ENCODE measurements around the gene FOXB1. TPM values are rescaled to one million over a fixed set of nuclear protein-coding genes. Genes with fewer than 3 reads are reported as not detected.

Gene FOXB1
- total RNA-seq, 1 donor from 2014 or later = 7.3 TPM

- Histone ChIP-seq H3K79me2 (ENCODE audit: low read depth) (no peaks in the 10 kb centered on the region), H3K36me3 (no peaks in the 10 kb centered on the region), H3K9ac (no peak overlapping the region), H3K9me3 (ENCODE audit: low read depth) (no peaks in the 10 kb centered on the region), H3K4me3 (no peak overlapping the region), H3K4me1 (no peaks in the 10 kb centered on the region), H2AFZ (replicated peaks) (no peak overlapping the region), H3F3A (ENCODE audit: low read depth) (no peaks in the 10 kb centered on the region), H3K27ac (no peak overlapping the region), H3K4me2 (no peak overlapping the region), H4K20me1 (ENCODE audit: low read depth) (no peaks in the 10 kb centered on the region), H3K27me3 (no peaks in the 10 kb centered on the region)
- no peak for DNase-seq (ENCODE audit: low spot score)
- Mint-ChIP-seq H3K36me3 (no peaks in the 10 kb centered on the region), H3K4me1 (no peaks in the 10 kb centered on the region), H3K9me3 (peaks cover 15% of the 10 kb centered on the region), H3K27me3 (ENCODE audit: insufficient read depth, low read depth) (no peaks in the 10 kb centered on the region), H3K4me3 (no peak overlapping the region), H3K27ac (no peak overlapping the region)
- TF ChIP-seq CTCF (IDR thresholded peaks at IDR 0.05) = no peak
- no peak for TF ChIP-seq EZH2 (IDR thresholded peaks at IDR 0.05)
- no peak for TF ChIP-seq EZH2phosphoT487 (IDR thresholded peaks at IDR 0.05)
Observed at GRCh38 chr15:59968314-59968713, 35.8 kb upstream of the FOXB1 start.

GRCh38 chr15:59972241-59972640 lies 31.9 kb upstream of the FOXB1 start:
- no peaks in the 10 kb centered on the region for H3K79me2 ChIP-seq (ENCODE audit: low read depth)
- no peaks in the 10 kb centered on the region for H3K4me1 Mint-ChIP-seq
- no peaks in the 10 kb centered on the region for H3K27me3 Mint-ChIP-seq (ENCODE audit: insufficient read depth, low read depth)
- H3K9me3 Mint-ChIP-seq = peaks cover 3% of the 10 kb centered on the region
- no peak overlapping the region for H3K27ac Mint-ChIP-seq
- H3K4me2 ChIP-seq = no peak overlapping the region
- H3K4me1 ChIP-seq = no peaks in the 10 kb centered on the region
- no peaks in the 10 kb centered on the region for H3K27me3 ChIP-seq
- no peak overlapping the region for H2AFZ ChIP-seq (replicated peaks)
- no peak overlapping the region for H3K27ac ChIP-seq
- no peak for DNase-seq (ENCODE audit: low spot score)
- no peaks in the 10 kb centered on the region for H3K36me3 ChIP-seq
- no peak overlapping the region for H3K4me3 ChIP-seq
- H3K9ac ChIP-seq = no peak overlapping the region
- no peaks in the 10 kb centered on the region for H4K20me1 ChIP-seq (ENCODE audit: low read depth)
- no peaks in the 10 kb centered on the region for H3K36me3 Mint-ChIP-seq
- no peak overlapping the region for H3K4me3 Mint-ChIP-seq
- H3K9me3 ChIP-seq (ENCODE audit: low read depth) = no peaks in the 10 kb centered on the region
- no peaks in the 10 kb centered on the region for H3F3A ChIP-seq (ENCODE audit: low read depth)
- no peak for TF ChIP-seq EZH2 (IDR thresholded peaks at IDR 0.05)
- TF ChIP-seq CTCF (IDR thresholded peaks at IDR 0.05) = no peak
- no peak for TF ChIP-seq EZH2phosphoT487 (IDR thresholded peaks at IDR 0.05)

GRCh38 chr15:59976480-59977271 lies 27.4 kb upstream of the FOXB1 start:
- no peaks in the 10 kb centered on the region for H3K4me1 Mint-ChIP-seq

More at GRCh38 chr15:59976480-59977271, 27.4 kb upstream of the FOXB1 start:
- no peak overlapping the region for H3K4me2 ChIP-seq
- no peak overlapping the region for H3K27ac ChIP-seq
- H3K27me3 Mint-ChIP-seq (ENCODE audit: insufficient read depth, low read depth) = no peaks in the 10 kb centered on the region
- H3K4me3 ChIP-seq = no peak overlapping the region
- H3K9me3 Mint-ChIP-seq = peaks cover 4% of the 10 kb centered on the region
- H3K4me3 Mint-ChIP-seq = no peak overlapping the region
- H3K27me3 ChIP-seq = no peaks in the 10 kb centered on the region
- no peaks in the 10 kb centered on the region for H3K36me3 ChIP-seq
- H3K9me3 ChIP-seq (ENCODE audit: low read depth) = no peaks in the 10 kb centered on the region
- H4K20me1 ChIP-seq (ENCODE audit: low read depth) = no peaks in the 10 kb centered on the region
- DNase-seq (ENCODE audit: low spot score) = no peak
- no peaks in the 10 kb centered on the region for H3K79me2 ChIP-seq (ENCODE audit: low read depth)
- H2AFZ ChIP-seq (replicated peaks) = no peak overlapping the region
- no peaks in the 10 kb centered on the region for H3K4me1 ChIP-seq
- H3K36me3 Mint-ChIP-seq = no peaks in the 10 kb centered on the region
- no peak overlapping the region for H3K9ac ChIP-seq
- H3F3A ChIP-seq (ENCODE audit: low read depth) = peaks cover 5% of the 10 kb centered on the region
- no peak overlapping the region for H3K27ac Mint-ChIP-seq
- TF ChIP-seq EZH2 (IDR thresholded peaks at IDR 0.05) (no peak), CTCF (IDR thresholded peaks at IDR 0.05) (no peak), EZH2phosphoT487 (IDR thresholded peaks at IDR 0.05) (no peak)

All from neural progenitor cell (in vitro differentiated cells).